Measurements from ENCODE around the gene NKRF.

NKRF gene

DNA sequence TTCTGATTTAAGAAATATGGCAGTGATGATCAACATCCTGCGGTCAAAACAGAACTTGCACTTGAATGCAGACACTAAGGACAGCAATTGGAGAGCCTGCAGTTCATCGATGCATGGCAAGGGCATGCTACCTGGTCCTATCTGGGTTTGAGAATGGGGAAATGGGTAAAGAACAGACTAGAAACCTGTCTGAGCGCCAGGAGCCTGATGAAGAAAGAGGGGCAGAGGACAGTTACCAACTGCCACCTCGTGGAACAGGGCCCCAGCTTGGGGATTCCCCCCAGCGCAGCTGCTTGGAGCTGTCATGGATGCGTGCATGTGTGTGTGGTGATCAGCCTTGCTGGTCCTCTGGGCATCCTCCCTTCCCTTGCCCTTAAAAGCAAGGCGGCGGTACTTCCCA, 30.2 kb upstream of the NKRF start:
- Histone ChIP-seq H3K4me3 (ENCODE audit: low read depth, low read length) (no peak overlapping the region), H3K27me3 (replicated peaks) (no peaks in the 10 kb centered on the region), H3K27ac (no peak overlapping the region), H3K36me3 (replicated peaks) (peaks cover 3% of the 10 kb centered on the region)
- TF ChIP-seq, protein P1, sequence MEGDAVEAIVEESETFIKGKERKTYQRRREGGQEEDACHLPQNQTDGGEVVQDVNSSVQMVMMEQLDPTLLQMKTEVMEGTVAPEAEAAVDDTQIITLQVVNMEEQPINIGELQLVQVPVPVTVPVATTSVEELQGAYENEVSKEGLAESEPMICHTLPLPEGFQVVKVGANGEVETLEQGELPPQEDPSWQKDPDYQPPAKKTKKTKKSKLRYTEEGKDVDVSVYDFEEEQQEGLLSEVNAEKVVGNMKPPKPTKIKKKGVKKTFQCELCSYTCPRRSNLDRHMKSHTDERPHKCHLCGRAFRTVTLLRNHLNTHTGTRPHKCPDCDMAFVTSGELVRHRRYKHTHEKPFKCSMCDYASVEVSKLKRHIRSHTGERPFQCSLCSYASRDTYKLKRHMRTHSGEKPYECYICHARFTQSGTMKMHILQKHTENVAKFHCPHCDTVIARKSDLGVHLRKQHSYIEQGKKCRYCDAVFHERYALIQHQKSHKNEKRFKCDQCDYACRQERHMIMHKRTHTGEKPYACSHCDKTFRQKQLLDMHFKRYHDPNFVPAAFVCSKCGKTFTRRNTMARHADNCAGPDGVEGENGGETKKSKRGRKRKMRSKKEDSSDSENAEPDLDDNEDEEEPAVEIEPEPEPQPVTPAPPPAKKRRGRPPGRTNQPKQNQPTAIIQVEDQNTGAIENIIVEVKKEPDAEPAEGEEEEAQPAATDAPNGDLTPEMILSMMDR (IDR thresholded peaks at IDR 0.05; ENCODE audit: low read depth, low read length, missing control alignments), result no peak
- no peak for DNase-seq
- in situ Hi-C loops (cut with HindIII; ENCODE audit: low pct_ligation_motif_present, low sequenced_read_pairs), result no loop called here

DNA sequence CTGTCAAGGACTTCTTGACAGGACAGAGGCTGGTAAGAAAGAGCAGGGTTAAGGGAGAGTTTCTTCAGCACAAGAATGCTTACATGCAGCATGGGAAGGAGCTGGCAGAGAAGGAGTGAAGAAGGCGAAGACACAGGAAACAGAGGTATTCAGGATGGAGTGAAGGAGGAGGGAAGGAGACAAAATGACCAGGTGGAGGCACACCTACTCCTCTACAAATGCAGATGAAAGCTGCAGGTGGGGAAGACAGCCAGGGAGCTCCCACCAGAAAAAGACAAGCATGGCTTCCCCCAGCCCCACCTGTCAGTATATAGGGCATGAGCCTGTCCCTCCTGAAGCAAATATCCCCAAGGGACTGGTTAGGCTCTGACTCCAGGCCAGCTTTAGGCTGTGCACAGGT, 29.6 kb upstream of the NKRF start:
- H3K27me3 ChIP-seq (replicated peaks), result no peaks in the 10 kb centered on the region
- H3K4me3 ChIP-seq (ENCODE audit: low read depth, low read length), result no peak overlapping the region
- in situ Hi-C loops (cut with HindIII; ENCODE audit: low pct_ligation_motif_present, low sequenced_read_pairs), result no loop called here
- no peak for DNase-seq
- peaks cover 3% of the 10 kb centered on the region for H3K36me3 ChIP-seq (replicated peaks)
- no peak overlapping the region for H3K27ac ChIP-seq
- TF ChIP-seq, protein P1 (IDR thresholded peaks at IDR 0.05; ENCODE audit: low read depth, low read length, missing control alignments), result no peak

DNA sequence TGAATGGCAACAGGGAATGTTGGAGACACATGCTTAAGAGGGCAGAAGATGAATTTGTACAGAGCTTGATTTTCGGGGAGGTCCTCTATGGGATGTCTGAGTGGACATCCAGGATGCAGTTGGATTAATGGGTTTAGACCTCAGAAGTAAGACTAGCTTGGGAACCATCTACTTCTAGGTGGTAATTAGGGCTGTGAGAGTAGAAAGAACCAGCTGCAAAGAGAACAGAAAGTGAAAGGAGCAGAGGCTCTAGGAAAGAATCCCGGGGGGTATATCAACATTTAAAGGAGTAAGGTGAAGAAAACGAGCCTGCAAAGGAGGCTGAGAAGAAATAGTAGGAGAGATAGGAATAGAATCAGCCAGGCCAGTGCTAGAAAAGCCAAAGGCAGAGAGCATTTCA, 29.0 kb upstream of the NKRF start:
- H3K4me3 ChIP-seq (ENCODE audit: low read depth, low read length), result no peak overlapping the region
- in situ Hi-C loops (cut with HindIII; ENCODE audit: low pct_ligation_motif_present, low sequenced_read_pairs), result no loop called here
- DNase-seq, result no peak
- TF ChIP-seq, protein P1 (IDR thresholded peaks at IDR 0.05; ENCODE audit: low read depth, low read length, missing control alignments), result no peak
- no peak overlapping the region for H3K27ac ChIP-seq
- H3K36me3 ChIP-seq (replicated peaks), result peaks cover 3% of the 10 kb centered on the region
- H3K27me3 ChIP-seq (replicated peaks), result no peaks in the 10 kb centered on the region

DNA sequence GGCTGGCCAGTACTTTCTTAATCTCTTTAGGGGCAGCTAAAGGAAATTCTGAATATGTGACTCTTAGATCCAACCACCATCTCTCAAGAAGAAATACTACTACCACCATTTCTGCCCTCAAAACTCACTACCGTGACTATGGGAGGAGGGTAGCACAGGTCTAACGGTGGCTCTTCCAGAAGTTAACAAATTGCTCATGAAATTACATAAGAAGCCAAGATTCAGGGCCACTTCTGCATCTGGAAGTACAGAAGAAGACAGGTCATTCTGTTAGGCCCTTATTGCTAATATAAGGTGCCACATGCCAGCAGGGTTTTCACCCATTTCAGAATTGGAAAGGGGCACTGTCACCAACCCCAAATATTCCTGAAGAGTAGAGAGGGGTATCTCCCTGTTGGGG, 19.6 kb upstream of the NKRF start:
- TF ChIP-seq, protein P1 (IDR thresholded peaks at IDR 0.05; ENCODE audit: low read depth, low read length, missing control alignments), result no peak
- no peaks in the 10 kb centered on the region for H3K36me3 ChIP-seq (replicated peaks)

DNA sequence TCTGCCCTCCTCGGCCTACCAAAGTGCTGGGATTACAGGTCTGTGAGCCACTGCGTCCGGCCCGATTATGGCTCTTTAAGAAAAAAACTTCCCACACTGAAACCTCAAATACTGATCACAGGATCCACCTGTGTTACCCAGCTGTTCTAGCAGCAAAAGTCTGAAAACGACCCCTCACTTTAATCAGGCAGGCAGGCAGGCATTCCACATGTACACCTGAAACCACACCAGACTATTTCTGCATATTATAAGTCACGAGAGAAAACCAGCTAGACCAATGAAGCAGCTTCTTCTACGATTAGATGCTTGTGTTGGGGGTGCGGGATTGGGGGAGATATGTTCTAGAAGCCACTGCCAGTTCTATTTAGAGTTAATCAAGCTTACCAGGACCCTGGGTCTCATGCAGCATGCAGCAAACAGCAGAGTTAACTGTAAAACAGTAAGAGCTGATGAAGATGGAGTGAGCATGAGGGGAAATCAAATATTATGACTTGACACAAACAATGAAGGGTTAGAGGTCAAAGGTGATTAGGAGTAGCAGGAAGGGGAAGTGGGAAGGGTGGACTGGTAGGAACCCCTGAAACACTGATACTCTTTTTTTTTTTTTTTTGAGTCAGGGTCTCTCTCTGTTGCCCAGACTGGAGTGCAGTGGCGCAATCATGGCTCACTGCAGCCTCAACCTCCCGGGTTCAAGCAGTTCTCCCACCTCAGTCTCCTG, 18.9 kb upstream of the NKRF start:
- Histone ChIP-seq H3K36me3 (replicated peaks) (no peaks in the 10 kb centered on the region), H3K4me3 (ENCODE audit: low read depth, low read length) (no peak overlapping the region), H3K27me3 (replicated peaks) (no peaks in the 10 kb centered on the region), H3K27ac (no peak overlapping the region)
- TF ChIP-seq, protein P1 (IDR thresholded peaks at IDR 0.05; ENCODE audit: low read depth, low read length, missing control alignments), result no peak
- in situ Hi-C loops (cut with HindIII; ENCODE audit: low pct_ligation_motif_present, low sequenced_read_pairs), result no loop called here
- no peak for DNase-seq

More for the DNA sequence above, 19.6 kb upstream of the NKRF start:
- H3K27me3 ChIP-seq (replicated peaks), result no peaks in the 10 kb centered on the region
- in situ Hi-C loops (cut with HindIII; ENCODE audit: low pct_ligation_motif_present, low sequenced_read_pairs), result no loop called here
- DNase-seq, result no peak
- H3K27ac ChIP-seq, result no peak overlapping the region
- no peak overlapping the region for H3K4me3 ChIP-seq (ENCODE audit: low read depth, low read length)

DNA sequence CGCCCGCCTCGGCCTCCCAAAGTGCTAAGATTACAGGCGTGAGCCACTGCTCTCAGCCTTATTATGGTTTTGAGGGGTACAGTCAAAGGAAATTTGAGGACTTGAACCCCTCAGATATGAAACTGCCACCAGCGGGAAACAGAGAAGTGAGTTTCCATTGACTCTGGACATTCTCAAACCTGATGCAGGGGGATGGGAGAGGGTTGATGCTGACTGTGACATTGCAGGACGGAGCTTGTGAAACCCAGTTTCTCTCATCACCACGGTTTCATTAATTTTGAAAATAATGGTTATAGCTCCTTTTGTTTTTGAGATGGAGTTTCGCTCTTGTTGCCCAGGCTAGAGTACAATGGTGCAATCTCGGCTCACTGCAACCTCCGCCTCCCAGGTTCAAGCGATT, 18.2 kb upstream of the NKRF start:
- no peak overlapping the region for H3K27ac ChIP-seq
- TF ChIP-seq, protein P1 (IDR thresholded peaks at IDR 0.05; ENCODE audit: low read depth, low read length, missing control alignments), result no peak
- no peaks in the 10 kb centered on the region for H3K27me3 ChIP-seq (replicated peaks)
- no peaks in the 10 kb centered on the region for H3K36me3 ChIP-seq (replicated peaks)
- in situ Hi-C loops (cut with HindIII; ENCODE audit: low pct_ligation_motif_present, low sequenced_read_pairs), result no loop called here
- DNase-seq, result no peak
- H3K4me3 ChIP-seq (ENCODE audit: low read depth, low read length), result no peak overlapping the region
